ENCODE measurements around the gene POU2F1.

GRCh38 chr1:167249702-167250101 is 29.0 kb downstream of the POU2F1 start:
- TF ChIP-seq CTCF (IDR thresholded peaks at IDR 0.05) (no peak), POLR2A (IDR thresholded peaks at IDR 0.05) (no peak), EP300 (IDR thresholded peaks at IDR 0.05) (no peak)

Data from ovary (tissue), 3 donors.